Measurements from ENCODE around the gene NBPF1. TPM values are rescaled to one million over a fixed set of nuclear protein-coding genes. Genes with fewer than 3 reads are reported as not detected.
"Not testable (repeated sequence)": the region's sequence is repeated elsewhere in the genome, so short reads cannot be mapped to it uniquely, and the experiment has no call there.

Gene NBPF1
- total RNA-seq, 1 experiment from 2014 or later = 46.0 TPM

GRCh38 chr1:16560498-16560897 is 52.9 kb downstream of the NBPF1 start:
- RAD21 ChIA-PET (ENCODE audit: low non-redundant PET in 1 of 2, low total read pairs in 2 of 2, uncharacterized antibody in 2 of 2, unreplicated experiment in 2 of 2) = not testable (repeated sequence)

GRCh38 chr1:16559688-16560087 is 53.7 kb downstream of the NBPF1 start:
- H3K4me2 ChIP-seq (ENCODE audit: low read length); H3K27me3 ChIP-seq (ENCODE audit: insufficient read depth, low read length); H3K9ac ChIP-seq (ENCODE audit: low read length); H3K4me3 ChIP-seq (replicated peaks in 1 of 2; ENCODE audit: low read depth in 1 of 2, low read length in 2 of 2); H3K79me2 ChIP-seq (ENCODE audit: insufficient read depth, low read length); H4K20me1 ChIP-seq (ENCODE audit: insufficient read depth); RAD21 ChIA-PET (ENCODE audit: low non-redundant PET in 1 of 2, low total read pairs in 2 of 2, uncharacterized antibody in 2 of 2, unreplicated experiment in 2 of 2); H3K9me2 ChIP-seq (ENCODE audit: insufficient read depth); intact Hi-C loops (cut with micrococcal nuclease); H3K9me3 ChIP-seq (ENCODE audit: control insufficient read depth in 1 of 2, insufficient read depth in 1 of 2, low read depth in 1 of 2, low read length in 2 of 2); DNase-seq (ENCODE audit: low read depth, low spot score); H2AFZ ChIP-seq (ENCODE audit: low read depth, low read length, poor library complexity, severe bottlenecking); H3K27ac ChIP-seq (ENCODE audit: low read depth, low read length); H3K4me1 ChIP-seq (ENCODE audit: control insufficient read depth in 1 of 2, insufficient read depth in 2 of 2, low read length in 2 of 2); POLR2A ChIA-PET; H3K36me3 ChIP-seq (ENCODE audit: control insufficient read depth in 1 of 2, insufficient read depth in 2 of 2, low read length in 2 of 2); BruUV-seq (replicated peaks): not testable (repeated sequence)
- CTCF ChIA-PET = interaction anchor here (1.0 kb wide), 1 partner anchor 61 kb away, joined by 3 read pairs; no protein-coding TSS in a partner anchor
- peak; percentile 55; the same call in 1 of the 2 replicates for ATAC-seq

More at GRCh38 chr1:16560498-16560897, 52.9 kb downstream of the NBPF1 start:
- H2AFZ ChIP-seq (ENCODE audit: low read depth, low read length, poor library complexity, severe bottlenecking); H3K4me3 ChIP-seq (replicated peaks in 1 of 2; ENCODE audit: low read depth in 1 of 2, low read length in 2 of 2); H3K9me2 ChIP-seq (ENCODE audit: insufficient read depth); H3K9me3 ChIP-seq (ENCODE audit: control insufficient read depth in 1 of 2, insufficient read depth in 1 of 2, low read depth in 1 of 2, low read length in 2 of 2); H3K9ac ChIP-seq (ENCODE audit: low read length); H3K36me3 ChIP-seq (ENCODE audit: control insufficient read depth in 1 of 2, insufficient read depth in 2 of 2, low read length in 2 of 2); BruUV-seq (replicated peaks); H4K20me1 ChIP-seq (ENCODE audit: insufficient read depth); DNase-seq (ENCODE audit: low read depth, low spot score); H3K27ac ChIP-seq (ENCODE audit: low read depth, low read length); ATAC-seq; H3K4me2 ChIP-seq (ENCODE audit: low read length); H3K79me2 ChIP-seq (ENCODE audit: insufficient read depth, low read length); H3K27me3 ChIP-seq (ENCODE audit: insufficient read depth, low read length); POLR2A ChIA-PET; intact Hi-C loops (cut with micrococcal nuclease); H3K4me1 ChIP-seq (ENCODE audit: control insufficient read depth in 1 of 2, insufficient read depth in 2 of 2, low read length in 2 of 2); CTCF ChIA-PET: not testable (repeated sequence)

GRCh38 chr1:16557034-16557433 is 56.3 kb downstream of the NBPF1 start:
- H4K20me1 ChIP-seq (ENCODE audit: insufficient read depth); H3K4me3 ChIP-seq (replicated peaks in 1 of 2; ENCODE audit: low read depth in 1 of 2, low read length in 2 of 2); H2AFZ ChIP-seq (ENCODE audit: low read depth, low read length, poor library complexity, severe bottlenecking); H3K9me2 ChIP-seq (ENCODE audit: insufficient read depth); H3K36me3 ChIP-seq (ENCODE audit: control insufficient read depth in 1 of 2, insufficient read depth in 2 of 2, low read length in 2 of 2); H3K9ac ChIP-seq (ENCODE audit: low read length); H3K27me3 ChIP-seq (ENCODE audit: insufficient read depth, low read length); CTCF ChIA-PET; BruUV-seq (replicated peaks); H3K79me2 ChIP-seq (ENCODE audit: insufficient read depth, low read length); RAD21 ChIA-PET (ENCODE audit: low non-redundant PET in 1 of 2, low total read pairs in 2 of 2, uncharacterized antibody in 2 of 2, unreplicated experiment in 2 of 2); H3K4me2 ChIP-seq (ENCODE audit: low read length); POLR2A ChIA-PET; H3K9me3 ChIP-seq (ENCODE audit: control insufficient read depth in 1 of 2, insufficient read depth in 1 of 2, low read depth in 1 of 2, low read length in 2 of 2); ATAC-seq; DNase-seq (ENCODE audit: low read depth, low spot score); intact Hi-C loops (cut with micrococcal nuclease); H3K27ac ChIP-seq (ENCODE audit: low read depth, low read length); H3K4me1 ChIP-seq (ENCODE audit: control insufficient read depth in 1 of 2, insufficient read depth in 2 of 2, low read length in 2 of 2): not testable (repeated sequence)

- H3K9me3 ChIP-seq (ENCODE audit: control insufficient read depth in 1 of 2, insufficient read depth in 1 of 2, low read depth in 1 of 2, low read length in 2 of 2); DNase-seq (ENCODE audit: low read depth, low spot score); ATAC-seq; H4K20me1 ChIP-seq (ENCODE audit: insufficient read depth); H3K4me2 ChIP-seq (ENCODE audit: low read length); H3K4me3 ChIP-seq (replicated peaks in 1 of 2; ENCODE audit: low read depth in 1 of 2, low read length in 2 of 2); H3K4me1 ChIP-seq (ENCODE audit: control insufficient read depth in 1 of 2, insufficient read depth in 2 of 2, low read length in 2 of 2); BruUV-seq (replicated peaks); intact Hi-C loops (cut with micrococcal nuclease); H3K27me3 ChIP-seq (ENCODE audit: insufficient read depth, low read length); POLR2A ChIA-PET; H3K27ac ChIP-seq (ENCODE audit: low read depth, low read length); CTCF ChIA-PET; H3K79me2 ChIP-seq (ENCODE audit: insufficient read depth, low read length); H3K36me3 ChIP-seq (ENCODE audit: control insufficient read depth in 1 of 2, insufficient read depth in 2 of 2, low read length in 2 of 2); RAD21 ChIA-PET (ENCODE audit: low non-redundant PET in 1 of 2, low total read pairs in 2 of 2, uncharacterized antibody in 2 of 2, unreplicated experiment in 2 of 2); H2AFZ ChIP-seq (ENCODE audit: low read depth, low read length, poor library complexity, severe bottlenecking); H3K9me2 ChIP-seq (ENCODE audit: insufficient read depth); H3K9ac ChIP-seq (ENCODE audit: low read length): not testable (repeated sequence)
Measured at GRCh38 chr1:16553244-16553643, 60.1 kb downstream of the NBPF1 start.
